GM04503 (cell line): ENCODE results near the gene HOOK2.

Experiments used
- DNase-seq: peaks from one replicate; pipeline ENCODE4 v3.0.0-alpha.2; 2012; ENCODE audit warnings: low read depth

HOOK2 gene

DNA sequence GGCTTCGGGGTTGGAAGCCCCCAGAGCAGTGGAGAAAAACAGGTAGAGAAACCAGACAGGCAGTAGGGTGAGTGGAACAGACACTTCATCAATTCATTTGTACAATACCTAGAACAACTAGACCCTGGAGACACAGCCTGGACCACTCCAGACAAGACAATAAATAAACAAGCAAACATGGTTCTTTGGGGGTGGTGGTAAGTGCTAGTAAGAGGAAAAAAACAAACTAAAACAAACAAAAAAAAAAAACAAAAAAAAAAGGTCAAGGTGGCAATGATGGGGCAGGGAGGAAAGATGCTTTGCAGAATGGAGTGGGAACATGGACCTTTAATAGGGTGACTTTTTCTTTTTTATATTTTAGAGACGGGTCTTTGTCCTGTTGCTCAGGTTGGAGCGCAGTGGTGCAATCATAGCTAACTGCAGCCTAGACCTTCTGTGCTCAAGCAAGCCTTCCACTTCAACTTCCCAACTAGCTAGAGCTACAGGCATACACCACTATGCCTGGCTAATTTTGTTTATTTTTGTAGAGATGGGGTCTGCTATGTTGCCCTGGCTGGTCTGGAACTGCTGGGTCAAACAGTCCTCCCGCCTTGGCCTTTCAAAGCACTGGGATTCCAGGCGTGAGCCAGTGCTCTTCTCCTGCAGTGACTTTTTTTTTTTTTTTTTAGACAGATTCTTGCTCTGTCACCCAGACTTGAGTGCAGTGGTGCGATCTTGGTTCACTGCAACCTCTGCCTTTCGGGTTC, 19.0 kb upstream of the HOOK2 start:
- no peak for DNase-seq

DNA sequence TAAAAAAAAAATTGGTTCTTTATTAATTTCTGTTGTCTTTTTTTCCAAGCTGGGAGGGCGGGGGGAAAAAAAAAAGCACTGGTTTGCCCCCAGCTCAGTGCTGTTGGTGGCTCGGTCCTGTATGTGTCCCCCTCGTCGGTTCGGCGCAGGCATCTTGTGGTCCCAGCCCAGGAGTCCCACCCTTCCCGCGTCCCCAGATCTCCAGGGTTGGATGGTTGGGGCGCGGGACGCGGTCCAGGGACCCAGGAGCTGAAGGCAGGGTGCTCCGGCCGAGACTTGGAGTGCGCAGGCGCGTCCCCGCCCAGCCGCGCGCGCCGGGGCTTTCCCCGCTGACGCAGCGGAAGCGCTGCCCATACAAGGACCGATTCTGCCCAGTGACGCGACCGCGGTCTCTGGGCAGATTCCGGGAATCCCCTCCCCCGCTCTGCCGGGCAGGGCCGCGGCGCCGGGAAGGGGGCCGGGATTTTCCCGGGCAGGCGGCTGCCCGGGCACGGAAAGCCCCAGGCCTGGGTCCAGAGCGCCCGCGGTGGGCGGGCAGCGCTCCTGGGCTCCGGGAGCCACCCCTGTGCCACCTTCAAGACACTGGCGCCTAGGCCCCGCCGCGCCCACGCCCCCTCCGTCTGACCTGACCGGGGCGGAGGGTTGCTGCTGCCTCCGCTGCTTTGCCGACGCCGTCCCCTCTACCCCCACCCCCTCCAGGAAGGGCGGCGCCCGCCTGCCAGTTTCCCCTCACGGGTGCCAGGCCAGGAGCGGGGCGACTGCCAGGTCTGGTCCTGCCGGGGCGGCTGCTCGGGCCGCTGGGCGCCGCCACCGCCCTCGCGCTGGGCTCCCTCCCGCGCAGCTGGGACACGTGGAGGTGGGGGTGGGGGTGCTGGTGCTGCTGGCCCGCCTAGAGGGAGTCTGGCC, 18.2 kb upstream of the HOOK2 start:
- DNase-seq = no peak

DNA sequence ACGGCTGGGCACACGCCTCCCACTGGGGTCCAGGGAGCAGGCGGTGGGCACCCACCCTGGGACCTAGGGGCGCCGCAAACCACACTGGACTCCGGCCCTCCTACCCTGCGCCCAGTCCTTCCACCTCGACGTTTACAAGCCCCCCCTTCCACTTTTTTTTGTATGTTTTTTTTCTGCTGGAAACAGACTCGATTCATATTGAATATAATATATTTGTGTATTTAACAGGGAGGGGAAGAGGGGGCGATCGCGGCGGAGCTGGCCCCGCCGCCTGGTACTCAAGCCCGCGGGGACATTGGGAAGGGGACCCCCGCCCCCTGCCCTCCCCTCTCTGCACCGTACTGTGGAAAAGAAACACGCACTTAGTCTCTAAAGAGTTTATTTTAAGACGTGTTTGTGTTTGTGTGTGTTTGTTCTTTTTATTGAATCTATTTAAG, 17.5 kb upstream of the HOOK2 start:
- DNase-seq = no peak

DNA sequence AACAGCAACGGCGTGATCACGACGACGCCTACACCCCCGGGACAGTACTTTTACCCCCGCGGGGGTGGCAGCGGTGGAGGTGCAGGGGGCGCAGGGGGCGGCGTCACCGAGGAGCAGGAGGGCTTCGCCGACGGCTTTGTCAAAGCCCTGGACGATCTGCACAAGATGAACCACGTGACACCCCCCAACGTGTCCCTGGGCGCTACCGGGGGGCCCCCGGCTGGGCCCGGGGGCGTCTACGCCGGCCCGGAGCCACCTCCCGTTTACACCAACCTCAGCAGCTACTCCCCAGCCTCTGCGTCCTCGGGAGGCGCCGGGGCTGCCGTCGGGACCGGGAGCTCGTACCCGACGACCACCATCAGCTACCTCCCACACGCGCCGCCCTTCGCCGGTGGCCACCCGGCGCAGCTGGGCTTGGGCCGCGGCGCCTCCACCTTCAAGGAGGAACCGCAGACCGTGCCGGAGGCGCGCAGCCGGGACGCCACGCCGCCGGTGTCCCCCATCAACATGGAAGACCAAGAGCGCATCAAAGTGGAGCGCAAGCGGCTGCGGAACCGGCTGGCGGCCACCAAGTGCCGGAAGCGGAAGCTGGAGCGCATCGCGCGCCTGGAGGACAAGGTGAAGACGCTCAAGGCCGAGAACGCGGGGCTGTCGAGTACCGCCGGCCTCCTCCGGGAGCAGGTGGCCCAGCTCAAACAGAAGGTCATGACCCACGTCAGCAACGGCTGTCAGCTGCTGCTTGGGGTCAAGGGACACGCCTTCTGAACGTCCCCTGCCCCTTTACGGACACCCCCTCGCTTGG, 16.9 kb upstream of the HOOK2 start:
- DNase-seq = no peak

DNA sequence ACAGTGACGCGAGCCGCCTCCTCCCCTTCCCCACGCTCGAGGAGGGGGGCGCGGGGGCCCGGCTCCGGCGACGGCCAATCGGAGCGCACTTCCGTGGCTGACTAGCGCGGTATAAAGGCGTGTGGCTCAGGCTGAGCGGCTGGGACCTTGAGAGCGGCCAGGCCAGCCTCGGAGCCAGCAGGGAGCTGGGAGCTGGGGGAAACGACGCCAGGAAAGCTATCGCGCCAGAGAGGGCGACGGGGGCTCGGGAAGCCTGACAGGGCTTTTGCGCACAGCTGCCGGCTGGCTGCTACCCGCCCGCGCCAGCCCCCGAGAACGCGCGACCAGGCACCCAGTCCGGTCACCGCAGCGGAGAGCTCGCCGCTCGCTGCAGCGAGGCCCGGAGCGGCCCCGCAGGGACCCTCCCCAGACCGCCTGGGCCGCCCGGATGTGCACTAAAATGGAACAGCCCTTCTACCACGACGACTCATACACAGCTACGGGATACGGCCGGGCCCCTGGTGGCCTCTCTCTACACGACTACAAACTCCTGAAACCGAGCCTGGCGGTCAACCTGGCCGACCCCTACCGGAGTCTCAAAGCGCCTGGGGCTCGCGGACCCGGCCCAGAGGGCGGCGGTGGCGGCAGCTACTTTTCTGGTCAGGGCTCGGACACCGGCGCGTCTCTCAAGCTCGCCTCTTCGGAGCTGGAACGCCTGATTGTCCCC, 16.1 kb upstream of the HOOK2 start, which contains the start of gene JUNB:
Gene JUNB, plus strand, starts transcription at position 142 of the 706 bp plus-strand sequence. Its CDS starts 286 bp downstream, at position 428.
- DNase-seq = peak; percentile 71

DNA sequence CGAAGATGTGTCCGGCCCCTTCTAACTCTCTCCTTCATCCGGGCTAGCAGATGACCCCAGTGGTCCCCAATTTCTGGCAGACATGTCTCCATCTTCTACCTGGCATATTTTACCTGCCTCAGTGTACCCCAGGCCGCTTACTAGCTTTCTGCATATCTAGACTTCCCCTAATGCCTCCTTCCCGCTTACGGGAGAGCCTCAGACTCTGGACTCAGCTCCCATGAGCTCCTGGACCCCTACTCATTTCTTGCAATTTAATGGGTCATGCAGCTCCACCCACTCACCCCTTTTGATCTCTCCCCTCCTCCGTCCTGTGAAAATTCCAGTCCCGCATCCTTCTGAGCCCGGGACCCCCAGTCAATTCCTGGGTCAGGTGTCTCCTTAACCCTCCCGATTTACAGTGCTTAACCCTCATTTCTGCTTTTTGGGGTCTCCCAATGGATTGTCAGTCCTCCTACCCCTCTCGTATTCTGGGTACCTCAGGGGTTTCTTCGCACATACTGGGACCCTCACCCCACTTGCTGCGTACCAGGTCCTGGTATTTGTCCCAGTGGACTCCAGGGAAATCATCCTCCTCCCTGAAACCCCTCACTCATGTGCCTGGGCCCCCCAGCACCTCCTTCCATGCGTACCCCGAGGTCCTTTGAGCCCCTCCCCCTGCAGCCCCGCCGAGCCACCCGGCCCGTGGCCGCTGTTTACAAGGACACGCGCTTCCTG, 15.4 kb upstream of the HOOK2 start:
- DNase-seq = no peak

DNA sequence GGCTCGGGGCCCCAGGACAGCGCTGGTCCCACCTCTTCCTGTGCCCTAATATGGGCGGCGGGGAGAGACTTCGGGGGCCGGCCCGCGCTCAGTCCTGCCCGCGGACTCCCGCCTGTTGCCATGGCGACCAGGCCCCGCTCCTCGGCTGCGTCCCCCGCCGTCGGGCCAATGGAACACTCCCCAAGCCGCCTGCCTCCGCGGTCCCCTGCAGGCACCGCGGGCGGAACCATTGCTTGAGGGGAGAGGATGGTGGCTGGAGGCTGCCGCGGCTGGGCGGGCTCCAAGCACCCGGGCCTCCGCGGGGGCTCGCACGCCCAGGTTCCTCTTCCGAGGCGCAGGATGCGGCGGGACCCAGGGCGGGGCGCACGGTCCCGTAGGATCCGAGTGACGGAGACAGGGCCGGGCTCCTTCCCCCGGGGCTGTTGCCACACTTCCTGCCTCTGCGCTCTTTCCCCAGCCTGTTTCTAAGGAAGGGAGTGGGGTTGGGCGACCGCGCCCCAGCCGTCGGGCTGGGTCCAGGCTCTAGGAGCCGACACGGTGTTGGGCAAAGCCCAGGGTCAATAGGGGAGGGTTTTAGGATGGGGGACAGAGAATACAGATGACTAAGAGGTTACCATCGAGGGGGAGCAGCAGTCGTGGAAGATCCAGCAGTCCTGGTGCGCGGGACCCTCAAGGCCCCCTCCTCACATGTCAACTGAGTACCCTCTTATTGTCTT, 14.7 kb upstream of the HOOK2 start:
- peak; percentile 75 for DNase-seq

DNA sequence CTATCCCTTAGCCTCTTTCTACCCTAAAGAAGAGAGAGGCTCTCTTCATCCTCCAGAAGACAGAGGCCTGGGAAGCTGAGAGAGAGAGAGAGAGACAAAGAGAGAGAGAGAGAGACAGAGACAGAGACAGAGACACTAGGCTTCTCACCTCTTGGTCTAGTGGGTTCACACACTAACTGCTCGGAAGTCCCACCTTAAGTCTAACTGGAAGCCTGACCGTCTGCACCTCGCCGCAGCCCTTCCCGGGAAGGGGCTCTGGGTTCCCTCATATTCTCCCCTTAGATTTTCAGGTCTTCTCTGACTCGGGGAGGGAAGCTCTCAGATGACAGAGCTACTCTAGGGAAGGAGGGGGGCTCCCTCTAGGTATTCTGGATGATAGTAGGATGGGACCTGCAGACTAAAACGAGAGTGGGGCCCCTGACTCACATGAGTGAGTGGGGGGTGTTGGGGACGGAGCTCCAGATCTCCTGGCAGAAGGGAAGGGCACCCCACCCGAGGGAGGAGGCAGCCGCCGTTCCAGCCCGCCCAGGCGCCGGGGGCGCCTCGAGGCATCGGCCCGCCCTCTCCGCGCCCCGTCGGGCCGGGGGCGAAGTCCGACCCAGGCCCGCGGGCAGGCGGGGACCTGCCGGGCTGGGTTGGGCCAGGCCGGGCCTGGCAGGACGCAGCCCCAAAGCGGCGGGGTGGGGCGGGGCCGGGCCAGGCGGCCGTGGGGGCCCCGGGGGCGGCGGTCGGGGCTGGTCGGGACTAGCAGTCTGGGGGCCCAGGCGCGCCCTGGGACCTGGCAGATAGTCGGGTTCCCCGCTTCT, 13.9 kb upstream of the HOOK2 start:
- no peak for DNase-seq

DNA sequence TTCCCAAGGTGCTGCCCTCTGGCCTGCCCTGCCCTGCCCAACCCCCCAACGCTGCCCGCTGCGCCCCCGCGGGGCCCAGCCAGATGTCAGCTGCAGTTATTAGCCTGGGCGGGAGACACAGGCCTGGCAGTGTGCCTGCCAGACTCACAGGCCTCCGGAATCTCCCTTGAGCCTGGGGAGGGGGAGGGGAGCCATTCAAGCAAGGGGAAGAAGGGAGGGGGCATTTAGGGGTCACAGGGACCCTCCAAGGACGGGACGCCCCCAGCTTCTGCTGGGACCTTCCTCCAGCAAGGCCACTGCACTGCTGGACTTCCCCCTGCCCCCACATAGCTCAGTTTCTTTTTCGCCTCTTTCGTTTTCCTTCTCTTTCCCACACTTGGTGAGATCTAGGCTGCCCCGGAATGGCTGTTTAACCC, 13.3 kb upstream of the HOOK2 start:
- no peak for DNase-seq

DNA sequence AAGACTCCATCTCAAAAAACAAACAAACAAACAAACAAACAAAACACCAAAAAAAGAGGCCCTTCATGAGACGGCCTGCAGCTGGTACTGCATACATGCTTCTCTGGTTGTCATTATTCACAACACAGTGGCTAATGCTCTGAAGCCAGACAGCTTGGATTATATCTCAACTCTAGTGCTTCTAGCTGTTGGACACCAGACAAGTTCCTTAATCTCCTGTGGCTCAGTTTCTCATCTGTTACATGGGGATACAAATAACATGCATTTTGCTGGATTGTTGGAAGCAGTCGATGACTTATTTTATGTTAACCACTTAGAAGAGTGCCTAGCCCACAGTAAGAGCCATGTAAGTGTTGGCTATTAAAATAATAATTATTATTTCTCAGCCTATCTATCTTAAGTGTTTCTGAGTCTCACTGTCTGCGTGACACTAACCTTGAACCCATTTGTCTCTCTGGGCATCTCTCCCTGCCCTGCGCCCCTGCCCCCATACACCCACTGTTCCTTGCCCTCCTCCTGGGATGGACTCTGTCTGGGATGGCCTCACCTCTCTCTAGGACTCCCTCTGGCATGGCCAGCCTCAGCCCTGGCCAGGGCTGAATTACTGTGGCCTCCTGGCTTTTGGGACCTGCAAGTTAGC, 12.8 kb upstream of the HOOK2 start:
- no peak for DNase-seq

DNA sequence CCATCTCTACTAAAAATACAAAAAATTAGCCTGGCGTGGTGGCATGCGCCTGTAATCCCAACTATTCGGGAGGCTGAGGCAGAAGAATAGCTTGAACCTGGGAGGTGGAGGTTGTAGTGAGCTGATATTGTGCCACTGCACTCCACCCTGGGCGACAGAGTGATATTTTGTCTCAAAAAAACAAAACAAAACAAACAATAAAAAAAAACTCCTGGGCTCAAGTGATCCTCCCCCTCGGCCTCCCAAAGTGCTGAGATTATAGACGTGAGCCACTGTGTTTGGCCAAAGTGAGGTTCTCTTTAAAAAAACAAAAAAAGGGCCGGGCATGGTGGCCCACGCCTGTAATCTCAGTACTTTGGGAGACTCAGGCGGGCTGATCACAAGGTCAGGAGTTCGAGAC, 12.1 kb upstream of the HOOK2 start:
- DNase-seq = no peak

DNA sequence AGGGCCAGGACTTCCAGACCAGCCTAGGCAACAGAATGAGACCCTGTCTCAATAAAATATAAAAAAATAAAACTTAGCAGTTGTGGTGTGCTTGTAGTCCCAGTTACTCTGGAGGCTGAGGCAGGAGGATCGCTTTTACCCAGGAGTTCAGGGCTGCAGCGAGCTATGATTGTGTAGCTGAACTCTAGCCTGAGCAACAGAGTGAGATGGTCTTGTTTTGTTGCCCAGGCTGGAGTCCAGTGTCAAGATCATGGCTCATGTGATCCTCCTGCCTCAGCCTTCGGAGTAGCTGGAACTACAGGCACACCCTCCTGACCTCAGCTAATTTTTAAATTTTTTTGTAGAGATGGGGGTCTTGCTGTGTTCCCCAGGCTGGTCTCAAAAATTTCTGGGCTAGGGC, 11.6 kb upstream of the HOOK2 start:
- no peak for DNase-seq

DNA sequence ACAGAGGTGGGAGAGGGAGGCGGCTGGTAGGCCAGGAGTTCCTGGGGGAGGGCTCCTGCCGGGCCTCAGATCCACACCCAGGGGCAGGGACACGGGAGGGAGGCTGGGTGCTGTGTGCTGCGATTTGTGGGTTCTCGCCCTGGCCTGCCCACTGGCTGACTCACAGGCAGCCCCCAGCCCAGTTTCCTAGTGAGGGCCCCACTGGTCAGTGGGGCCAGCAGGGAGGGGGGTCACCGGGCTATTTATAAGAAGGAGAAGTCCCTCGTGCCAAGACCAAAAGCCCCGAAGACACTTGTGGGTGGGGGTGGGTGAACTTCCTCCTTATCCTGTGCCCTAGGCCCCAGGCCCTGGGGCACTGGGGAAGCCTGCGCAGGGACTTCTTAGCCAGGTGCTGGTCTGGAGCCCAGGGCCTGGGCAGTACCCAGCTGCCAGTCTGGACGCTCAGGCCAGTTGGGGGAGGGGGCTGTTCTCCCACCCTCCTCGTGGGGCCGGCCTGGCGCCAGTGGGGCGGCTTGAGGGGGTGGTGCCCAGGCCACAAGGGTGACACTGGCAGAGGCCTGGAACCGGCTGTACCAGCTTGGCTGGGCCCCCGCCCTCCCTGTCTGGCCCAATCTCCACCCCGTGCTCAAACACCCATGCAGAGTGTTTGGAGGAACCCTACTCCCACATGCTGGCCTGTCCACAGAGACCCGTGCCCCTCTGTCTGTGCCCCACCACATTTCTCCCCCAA, 11.0 kb upstream of the HOOK2 start:
- no peak for DNase-seq

DNA sequence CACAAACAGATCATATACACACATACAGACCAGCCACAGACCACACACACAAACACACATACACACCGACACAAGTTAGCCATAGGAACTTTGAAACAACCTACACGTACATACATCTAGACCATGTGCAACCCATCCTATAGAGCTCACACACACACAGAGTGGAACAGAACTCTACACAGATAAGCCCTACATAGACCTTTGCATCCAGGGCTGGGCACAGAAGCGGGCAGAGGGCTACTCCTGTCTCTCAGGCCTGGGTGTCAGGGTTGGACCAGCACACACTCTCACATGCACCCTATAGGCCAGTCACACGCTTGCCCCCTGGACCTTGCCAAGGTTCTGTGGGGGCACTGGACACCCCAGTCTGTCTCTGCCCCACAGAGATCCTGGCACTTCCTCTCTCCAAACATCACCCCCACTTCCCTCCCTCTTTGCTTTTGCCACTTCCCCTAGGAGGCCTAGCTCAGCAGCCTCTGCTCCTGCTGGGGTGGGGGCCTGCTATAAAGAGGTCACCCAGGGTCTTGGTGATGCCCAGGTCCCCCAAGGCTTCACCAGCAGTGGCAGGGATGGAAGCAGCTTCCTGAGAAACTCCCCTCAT, 10.2 kb upstream of the HOOK2 start:
- no peak for DNase-seq

DNA sequence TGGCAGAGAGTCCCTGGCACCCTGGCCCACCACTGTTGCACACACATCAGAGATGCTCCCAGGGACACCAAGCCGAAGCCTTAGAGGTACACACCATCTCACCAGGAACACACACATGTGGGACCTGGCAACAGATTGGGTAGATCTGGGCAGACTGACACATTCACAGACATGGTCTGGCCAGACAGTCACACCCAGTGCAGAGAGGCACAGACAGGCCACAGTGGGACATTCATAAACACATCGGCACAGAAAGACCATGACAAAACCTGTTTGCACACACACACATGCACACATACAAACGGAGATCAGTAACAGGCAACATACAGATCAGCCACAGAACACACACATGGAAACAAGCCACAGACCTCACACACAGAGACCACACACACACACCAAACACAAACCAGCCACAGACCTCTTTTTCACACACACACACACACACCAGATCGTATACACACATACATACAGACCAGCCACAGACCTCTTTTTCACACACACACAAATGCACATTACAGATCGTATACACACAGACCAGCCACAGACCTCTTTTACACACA, 9.6 kb upstream of the HOOK2 start:
- no peak for DNase-seq

DNA sequence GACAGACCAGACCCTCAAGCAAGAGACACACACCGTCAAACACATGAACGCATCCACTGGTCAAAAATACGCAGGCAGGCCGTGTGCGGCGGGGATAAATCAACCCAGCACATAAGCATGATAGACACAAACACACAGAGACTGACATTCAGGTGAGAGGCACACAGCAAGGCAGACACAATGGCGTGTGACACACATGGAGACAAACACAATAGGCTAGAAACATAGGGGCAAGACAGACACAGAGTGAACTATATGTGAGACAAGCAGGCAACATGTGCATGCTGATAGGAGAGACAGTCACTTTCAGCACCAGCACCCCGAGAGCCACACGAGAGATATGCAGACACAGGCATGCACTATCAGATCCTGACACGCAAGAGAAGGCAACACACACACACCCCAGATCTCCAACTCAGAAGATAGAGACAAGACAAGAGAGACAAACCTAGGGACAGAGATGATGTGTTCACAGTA, 9.1 kb upstream of the HOOK2 start:
- no peak for DNase-seq

DNA sequence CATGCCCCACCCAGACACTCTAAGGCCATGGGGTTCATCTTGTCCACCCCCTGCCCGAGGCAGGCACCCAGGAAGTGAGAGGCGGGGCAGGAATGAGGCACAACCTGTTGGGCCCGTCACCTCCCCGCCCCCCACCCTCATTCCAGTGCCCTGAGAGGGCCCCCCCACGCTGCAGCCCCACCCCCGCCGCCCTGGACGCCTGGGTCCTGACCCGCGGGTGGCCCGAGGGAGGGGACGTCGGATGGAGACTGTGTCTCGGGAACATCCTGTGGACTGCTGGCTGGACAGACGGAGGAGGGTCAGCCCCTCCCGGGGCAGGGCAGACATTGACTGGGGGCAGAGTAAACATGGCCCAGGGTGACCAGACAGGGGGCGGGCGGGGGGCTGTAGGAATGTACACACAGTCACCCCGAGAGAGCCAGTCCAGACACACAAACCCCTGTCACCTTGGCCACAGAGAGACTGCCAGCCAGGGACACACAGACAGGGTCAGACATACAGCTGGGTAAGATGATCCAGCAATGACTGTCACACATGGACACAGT, 8.6 kb upstream of the HOOK2 start:
- no peak for DNase-seq
